ENCODE measurements around the gene NPAS3.

DNA sequence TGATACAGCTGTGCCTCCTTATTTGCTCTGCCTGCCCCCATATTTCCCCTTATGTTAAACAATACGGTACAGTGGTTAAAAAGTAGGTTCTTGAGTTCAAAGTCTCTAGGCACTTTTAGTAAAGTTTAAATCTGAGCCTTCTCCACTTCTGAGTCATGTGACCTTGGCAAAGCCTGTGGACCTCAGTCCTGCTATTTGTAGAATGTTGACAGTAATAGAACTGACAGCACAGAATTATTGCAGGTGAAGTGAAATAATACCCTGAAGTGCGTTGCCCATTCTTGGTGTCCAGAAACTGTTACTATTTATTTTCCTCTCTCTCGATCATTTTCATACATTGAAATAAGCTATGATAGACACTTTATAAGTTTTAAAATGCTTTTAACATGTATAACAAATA is 512.5 kb downstream of the NPAS3 start:
- TF ChIP-seq CTCF (IDR thresholded peaks at IDR 0.05; ENCODE audit: low read depth, low read length), result no peak
- no peak for TF ChIP-seq EZH2phosphoT487 (IDR thresholded peaks at IDR 0.05; ENCODE audit: low read depth)

Measured in OCI-LY3 (cell line).